Measurements from ENCODE around the gene TAAR5. TPM values are rescaled to one million over a fixed set of nuclear protein-coding genes. Genes with fewer than 3 reads are reported as not detected.

TAAR5 gene
- total RNA-seq, 1 experiment from 2014 or later = not detected

- Mint-ChIP-seq H3K9me3 (ENCODE audit: low read depth, unreplicated experiment) (no peaks in the 10 kb centered on the region), H3K36me3 (ENCODE audit: insufficient read depth, unreplicated experiment) (no peaks in the 10 kb centered on the region), H3K27me3 (ENCODE audit: unreplicated experiment) (no peaks in the 10 kb centered on the region), H3K27ac (ENCODE audit: unreplicated experiment) (no peak overlapping the region), H3K4me3 (ENCODE audit: low read depth, unreplicated experiment) (no peak overlapping the region), H3K4me1 (ENCODE audit: low read depth, unreplicated experiment) (peaks cover 10% of the 10 kb centered on the region)
- BruUV-seq (replicated peaks) = no TSS peak
- TF ChIP-seq, protein P1, sequence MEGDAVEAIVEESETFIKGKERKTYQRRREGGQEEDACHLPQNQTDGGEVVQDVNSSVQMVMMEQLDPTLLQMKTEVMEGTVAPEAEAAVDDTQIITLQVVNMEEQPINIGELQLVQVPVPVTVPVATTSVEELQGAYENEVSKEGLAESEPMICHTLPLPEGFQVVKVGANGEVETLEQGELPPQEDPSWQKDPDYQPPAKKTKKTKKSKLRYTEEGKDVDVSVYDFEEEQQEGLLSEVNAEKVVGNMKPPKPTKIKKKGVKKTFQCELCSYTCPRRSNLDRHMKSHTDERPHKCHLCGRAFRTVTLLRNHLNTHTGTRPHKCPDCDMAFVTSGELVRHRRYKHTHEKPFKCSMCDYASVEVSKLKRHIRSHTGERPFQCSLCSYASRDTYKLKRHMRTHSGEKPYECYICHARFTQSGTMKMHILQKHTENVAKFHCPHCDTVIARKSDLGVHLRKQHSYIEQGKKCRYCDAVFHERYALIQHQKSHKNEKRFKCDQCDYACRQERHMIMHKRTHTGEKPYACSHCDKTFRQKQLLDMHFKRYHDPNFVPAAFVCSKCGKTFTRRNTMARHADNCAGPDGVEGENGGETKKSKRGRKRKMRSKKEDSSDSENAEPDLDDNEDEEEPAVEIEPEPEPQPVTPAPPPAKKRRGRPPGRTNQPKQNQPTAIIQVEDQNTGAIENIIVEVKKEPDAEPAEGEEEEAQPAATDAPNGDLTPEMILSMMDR (IDR thresholded peaks at IDR 0.05; ENCODE audit: unreplicated experiment) = no peak
- CTCF ChIA-PET = no interaction called here
- no peak for DNase-seq
- intact Hi-C loops (cut with micrococcal nuclease; ENCODE audit: unreplicated experiment) = no loop called here
Observed at GRCh38 chr6:132544826-132545225, 44.7 kb downstream of the TAAR5 start.

Other genes starting within 250 kb of the TAAR5 start
- gene MOXD1, start 188.3 kb downstream of the TAAR5 start, total RNA-seq (2022) = 13.2 and 13.6 TPM in 2 replicates
- 66.8 and 73.2 TPM in 2 replicates for gene STX7, start 76.6 kb downstream of the TAAR5 start, total RNA-seq (2022)
- gene TAAR9, start 51.5 kb downstream of the TAAR5 start, total RNA-seq (2022) = not detected in 2 replicates
- not detected in 2 replicates for gene TAAR8, start 37.1 kb downstream of the TAAR5 start, total RNA-seq (2022)
- not detected in 2 replicates for gene TAAR6, start 19.4 kb downstream of the TAAR5 start, total RNA-seq (2022)
- gene TAAR2, start 34.5 kb upstream of the TAAR5 start, total RNA-seq (2022) = not detected in 2 replicates
- not detected in 2 replicates for gene TAAR1, start 69.4 kb upstream of the TAAR5 start, total RNA-seq (2022)
- 12.4 and 13.3 TPM in 2 replicates for gene VNN1, start 124.3 kb upstream of the TAAR5 start, total RNA-seq (2022)
- gene VNN2, start 168.2 kb upstream of the TAAR5 start, total RNA-seq (2022) = 18.1 and 21.5 TPM in 2 replicates
- 23.9 and 25.9 TPM in 2 replicates for gene SLC18B1, start 208.9 kb upstream of the TAAR5 start, total RNA-seq (2022)
- gene RPS12, start 224.8 kb upstream of the TAAR5 start, total RNA-seq (2022) = 1,002 and 1,082 TPM in 2 replicates